Medulla oblongata (tissue), 1 donor: Measurements from ENCODE around the gene PPP4C.
"Not testable (repeated sequence)": the region's sequence is repeated elsewhere in the genome, so short reads cannot be mapped to it uniquely, and the experiment has no call there.

Experiments
- DNase-seq: peaks from one replicate; pipeline ENCODE4 v3.0.0-alpha.2; 2015; ENCODE audit errors: extremely low spot score

Gene PPP4C

GRCh38 chr16:30096105-30096861 lies 20.5 kb downstream of the PPP4C start, which contains the start of gene YPEL3:
YPEL3 (minus strand) TSS chr16:30096213; CDS start chr16:30095482, 731 bp downstream.
- DNase-seq, result peak; percentile 93

GRCh38 chr16:30096862-30097563 lies 21.2 kb downstream of the PPP4C start:
- DNase-seq, result no peak

DNA sequence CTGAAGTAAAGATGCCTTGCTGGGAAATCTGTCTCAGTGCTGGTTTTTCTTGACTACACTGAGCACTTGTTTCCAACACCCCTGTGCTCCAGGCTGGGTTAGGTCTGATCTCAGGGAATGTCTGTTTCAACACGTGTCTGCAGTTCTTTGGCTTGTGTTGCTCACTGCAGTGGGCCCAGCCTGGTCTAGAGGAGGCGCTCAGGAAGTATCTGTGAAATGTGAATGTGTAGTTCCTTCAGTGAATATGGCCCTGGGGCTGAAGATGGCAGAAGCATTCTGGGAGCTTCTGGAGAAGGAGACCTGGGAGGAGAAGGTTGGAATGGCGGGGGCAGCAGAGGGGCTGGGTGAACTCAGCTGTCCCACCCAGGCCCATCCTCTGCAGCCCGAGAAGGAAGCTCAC lies 28.3 kb downstream of the PPP4C start:
- DNase-seq, result no peak

DNA sequence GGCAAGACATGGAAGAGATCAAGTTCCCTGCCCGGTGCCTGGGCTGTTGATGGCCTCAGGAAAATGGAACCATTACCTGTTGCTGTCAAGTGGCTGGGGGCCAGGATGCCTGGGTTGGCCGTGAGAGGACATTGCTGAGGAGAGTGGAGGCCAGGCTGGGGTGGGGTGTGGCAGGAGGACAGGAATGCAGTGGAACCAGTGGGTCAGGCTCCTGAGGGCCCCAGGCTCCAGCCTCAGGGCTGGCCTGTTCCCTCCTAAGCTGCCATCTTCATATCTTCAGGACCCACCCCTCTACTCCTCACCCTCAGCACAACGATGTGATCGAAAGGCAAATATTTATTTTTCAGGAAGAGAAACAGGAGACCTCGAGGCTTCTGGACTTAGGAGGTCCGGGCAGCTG lies 28.7 kb downstream of the PPP4C start:
- DNase-seq, result no peak

DNA sequence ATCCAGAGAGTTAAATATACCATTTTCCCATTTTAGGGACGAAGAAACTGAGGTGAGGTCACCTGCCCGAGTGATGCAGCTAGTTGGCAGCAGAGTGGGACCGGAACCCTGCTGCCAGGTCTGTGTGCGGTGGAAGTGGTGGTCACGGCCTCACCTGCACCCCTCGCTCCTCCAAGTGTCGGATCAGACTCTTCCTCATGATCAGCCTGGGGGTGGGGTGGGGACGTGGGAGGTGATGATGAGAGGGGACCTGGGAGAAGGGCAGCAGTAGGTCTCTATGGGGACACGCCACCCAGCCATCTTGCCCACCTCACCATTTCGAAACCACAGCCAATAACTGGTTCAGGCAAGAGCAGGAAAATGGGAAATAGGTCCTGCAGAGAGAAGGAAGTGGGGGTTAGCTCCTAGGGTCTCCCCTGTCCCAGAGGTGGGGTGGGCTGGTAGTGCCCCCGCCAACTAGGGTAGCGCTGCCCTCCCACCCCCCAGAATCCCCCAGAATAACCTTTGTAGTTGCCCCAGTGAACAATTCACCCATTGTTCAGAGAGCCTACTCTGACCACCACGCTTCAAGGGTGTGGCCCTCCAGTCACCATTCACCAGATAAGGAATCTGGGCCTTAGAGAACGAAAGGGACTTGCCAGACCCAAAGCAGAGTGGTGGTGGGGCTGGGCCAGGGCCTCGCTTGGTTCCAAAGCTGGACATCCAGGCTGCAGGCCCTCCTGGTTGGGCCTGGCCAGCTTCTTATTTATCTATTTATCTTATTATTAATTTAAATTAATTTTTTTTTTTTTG lies 32.5 kb downstream of the PPP4C start:
- no peak for DNase-seq

- no peak for DNase-seq
Measured at GRCh38 chr16:30110661-30111060, 34.9 kb downstream of the PPP4C start.

DNA sequence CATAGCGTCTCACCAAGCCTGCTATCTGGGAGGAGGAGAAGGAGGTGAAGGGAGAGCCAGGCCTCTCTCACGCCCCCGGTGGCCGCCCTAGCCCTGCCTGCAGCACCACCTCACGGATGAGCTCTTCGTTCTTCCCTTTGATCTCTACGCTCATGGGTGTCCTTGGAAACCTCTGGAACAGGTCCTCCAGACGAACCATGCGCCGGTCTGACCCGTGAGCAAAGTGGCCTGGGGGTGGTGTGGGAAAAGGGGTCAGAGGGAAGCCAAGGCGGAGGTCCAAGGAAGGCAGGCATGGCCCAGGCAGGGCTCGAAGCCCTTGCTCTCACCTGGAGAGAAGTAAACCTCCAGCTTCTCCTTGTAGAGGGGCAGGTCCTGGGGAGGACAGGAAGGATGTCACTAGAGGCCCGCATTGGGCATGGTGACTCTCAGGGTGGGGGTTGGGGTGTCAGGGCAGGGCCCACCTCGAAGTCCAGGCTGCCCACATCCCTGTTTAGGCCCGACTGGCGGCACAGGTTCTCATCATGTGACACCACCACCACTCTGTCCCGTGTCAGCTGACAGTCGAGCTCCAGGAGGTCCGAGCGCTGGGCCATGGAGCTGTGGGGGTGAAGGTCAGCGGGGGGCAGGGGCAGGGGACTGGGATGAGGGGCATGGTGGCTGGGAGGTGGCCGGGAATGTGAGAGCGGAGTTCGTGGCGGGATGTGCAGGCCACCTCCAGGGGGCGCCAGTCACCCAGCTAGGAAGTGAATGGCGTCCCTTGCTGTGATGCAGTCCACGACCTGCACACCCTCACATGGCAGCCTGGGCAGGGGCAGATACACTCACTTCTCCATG lies 36.6 kb downstream of the PPP4C start:
- no peak for DNase-seq

DNA sequence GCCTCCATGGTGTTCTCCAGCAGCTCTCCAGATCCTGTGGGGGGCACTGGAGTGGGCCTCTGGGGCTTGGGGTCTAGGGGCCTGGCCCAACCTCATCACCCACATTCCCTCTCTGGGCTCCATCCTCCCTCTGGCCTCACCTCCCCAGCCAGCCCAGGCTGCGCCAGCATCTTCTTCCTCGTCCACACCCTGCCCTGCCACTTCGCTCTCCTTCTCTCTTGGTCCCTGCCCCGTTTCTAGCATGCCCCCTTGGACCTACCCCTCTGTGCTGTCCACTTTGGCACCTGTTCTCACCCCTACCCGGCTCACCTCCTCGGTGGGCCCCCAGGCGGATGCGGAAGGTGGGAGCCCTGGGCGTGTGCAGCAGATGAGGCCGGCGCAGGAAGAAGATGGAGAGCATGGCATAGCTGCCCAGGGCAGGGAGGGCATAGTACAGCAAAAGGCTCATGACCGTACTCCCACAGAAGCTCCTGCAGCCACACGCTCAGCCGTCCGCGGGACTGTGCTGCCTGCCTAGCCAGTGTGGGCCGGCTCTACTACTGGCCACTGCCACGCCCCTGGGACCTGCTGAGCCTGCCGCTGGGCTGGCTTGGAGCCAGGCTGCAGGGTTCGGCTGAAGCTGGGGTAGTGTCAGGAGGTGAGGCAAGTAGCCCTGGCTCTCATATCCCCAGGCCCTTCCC lies 37.4 kb downstream of the PPP4C start, which contains the start of gene GDPD3:
GDPD3 (minus strand) TSS at position 507 of the 680 bp plus-strand sequence; CDS start at position 448, 59 bp downstream.
- DNase-seq, result no peak

DNA sequence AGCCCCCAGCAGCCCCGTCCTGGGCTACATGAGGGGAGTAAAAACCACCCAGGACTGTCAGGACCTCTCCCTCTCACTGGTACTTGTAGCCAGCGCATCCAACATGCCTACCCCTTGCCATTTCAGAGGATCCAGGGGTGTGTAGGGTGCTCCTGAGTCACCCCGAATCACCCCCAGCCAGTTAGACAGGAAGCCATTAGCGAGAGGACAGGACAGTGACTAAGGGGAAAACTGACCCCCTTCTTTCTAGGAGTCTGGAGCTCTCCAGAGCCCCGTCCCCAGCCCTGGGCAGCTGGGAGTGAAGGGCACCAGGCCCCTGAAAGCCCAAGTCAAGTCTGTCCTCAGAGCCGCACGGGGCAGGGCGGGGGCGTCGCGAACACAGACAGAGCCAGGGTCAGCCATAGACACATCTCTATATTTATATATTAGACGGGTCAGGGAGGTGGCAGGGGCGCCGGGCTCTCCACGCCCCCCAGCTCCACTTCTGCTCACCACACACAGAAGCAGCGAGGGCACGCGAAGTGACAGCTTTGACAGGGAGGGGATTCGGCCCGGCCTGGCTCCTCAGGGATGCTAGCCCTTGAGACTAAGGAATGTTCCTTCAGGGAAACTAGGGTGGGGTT lies 38.0 kb downstream of the PPP4C start:
- DNase-seq, result no peak

DNA sequence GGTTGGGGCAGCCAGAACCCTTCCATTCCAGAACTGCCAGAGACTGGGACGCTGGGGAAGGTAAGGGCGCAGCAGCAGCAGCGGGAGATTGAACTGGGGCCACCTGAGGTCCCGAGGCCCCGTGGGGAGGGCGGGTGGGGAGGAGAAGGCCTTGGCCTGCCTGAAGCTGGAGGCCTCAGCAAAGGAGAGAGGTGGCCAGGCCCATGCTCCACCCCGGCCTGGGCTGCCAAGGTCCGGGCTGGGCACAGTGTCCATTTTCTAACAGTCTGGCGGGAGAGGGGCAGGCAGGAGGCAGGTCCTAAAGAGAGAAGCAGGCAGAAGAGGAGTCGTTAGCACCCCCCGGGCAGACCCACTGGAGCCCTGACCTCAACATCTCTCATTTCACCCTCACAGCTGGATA lies 38.6 kb downstream of the PPP4C start:
- peak; percentile 33 for DNase-seq

DNA sequence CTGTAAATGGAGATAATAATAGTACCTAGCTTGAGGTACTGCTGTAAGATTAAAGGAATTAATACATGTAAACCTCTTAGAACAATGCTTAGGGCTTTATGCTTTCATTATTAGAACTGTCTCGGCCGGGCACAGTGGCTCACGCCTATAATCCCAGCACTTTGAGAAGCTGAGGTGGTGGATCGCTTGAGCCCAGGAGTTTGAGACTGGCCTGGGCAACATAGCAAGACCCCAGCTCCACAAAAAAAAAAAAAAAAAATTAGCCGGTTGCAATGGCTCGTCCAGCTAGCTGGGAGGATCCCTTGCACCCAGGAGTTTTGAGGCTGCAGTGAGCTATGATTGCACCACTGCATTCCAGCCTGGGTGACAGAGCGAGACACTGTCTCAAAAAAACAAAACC lies 39.0 kb downstream of the PPP4C start:
- not testable (repeated sequence) for DNase-seq

- no peak for DNase-seq
Measured at GRCh38 chr16:30115238-30115637, 39.4 kb downstream of the PPP4C start.

- no peak for DNase-seq
Measured at GRCh38 chr16:30116291-30117207, 40.8 kb downstream of the PPP4C start.

- DNase-seq, result no peak
Measured at GRCh38 chr16:30117768-30118167, 42.0 kb downstream of the PPP4C start.

DNA sequence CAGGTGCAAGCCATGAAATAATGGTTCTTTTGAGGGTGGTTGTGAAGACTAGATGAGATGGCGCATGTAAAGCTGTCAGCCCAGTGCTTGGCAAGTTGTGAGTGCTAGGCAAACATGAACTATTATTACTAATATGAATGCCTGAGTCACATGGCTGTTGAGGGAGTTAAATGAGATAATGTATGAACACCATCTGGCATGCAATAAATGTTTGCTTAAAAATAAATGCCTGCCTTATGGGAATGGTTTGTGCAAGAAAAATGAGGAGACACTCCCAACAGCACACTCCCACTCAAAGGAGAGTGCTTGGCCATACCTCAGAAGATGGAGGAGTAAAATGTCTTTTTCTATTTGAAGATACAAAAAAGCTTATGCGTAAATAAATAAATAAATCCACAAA lies 43.6 kb downstream of the PPP4C start:
- DNase-seq, result no peak

DNA sequence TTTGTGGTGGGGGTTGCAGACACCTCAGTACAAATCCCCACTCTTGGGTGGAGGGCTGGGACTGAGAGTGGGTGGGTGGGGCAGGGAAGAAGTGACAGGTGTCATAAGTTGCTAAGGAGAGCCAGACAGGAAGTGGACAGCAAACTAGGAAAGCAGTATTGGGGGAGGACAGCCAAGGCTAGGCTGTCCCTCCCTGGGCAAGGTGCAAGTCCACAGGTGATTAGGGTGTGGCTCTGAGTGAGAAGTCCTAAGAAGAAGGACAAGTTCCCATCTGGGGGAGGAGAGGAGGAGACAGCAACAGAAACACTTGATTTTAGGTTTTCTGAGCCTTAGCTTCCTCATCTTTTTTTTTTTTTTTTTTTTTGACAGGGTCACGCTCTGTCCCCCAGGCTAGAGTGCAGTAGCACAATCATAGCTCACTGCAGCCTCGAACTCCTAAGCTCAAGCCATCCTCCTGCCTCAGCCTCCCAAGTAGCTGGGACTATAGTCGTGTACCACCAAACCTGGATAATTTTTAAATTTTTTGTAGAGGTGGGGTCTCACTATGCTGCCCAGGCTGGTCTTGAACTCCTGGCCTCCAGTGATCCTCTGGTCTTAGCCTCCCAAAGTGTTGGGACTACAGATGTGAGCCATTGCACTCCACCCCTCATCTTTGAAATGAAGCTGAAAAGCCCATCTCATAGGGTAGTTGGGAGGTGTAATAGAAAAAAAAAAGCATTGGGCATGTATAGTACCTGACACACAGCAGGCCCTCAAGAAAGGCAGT lies 44.7 kb downstream of the PPP4C start:
- DNase-seq, result no peak

- peak; percentile 47 for DNase-seq
Measured at GRCh38 chr16:30121741-30122571, 46.2 kb downstream of the PPP4C start.
